HEK293 (cell line): ENCODE data around the gene SLC6A9.
A peak's percentile ranks its signal among the peaks of the same experiment; 100 is the strongest.

Source experiments
- GLIS1 ChIP-seq: fragments of 450-650 bp; formaldehyde crosslinking; IDR thresholded peaks from 2 replicates; pipeline ENCODE4 v1.5.1; 2016; ENCODE audit warnings: missing biosample characterization, missing genetic modification characterization
- IKZF3 ChIP-seq: fragments of 450-650 bp; IDR thresholded peaks from 2 replicates; pipeline ENCODE4 v1.5.0; 2018; ENCODE audit warnings: missing biosample characterization, mild to moderate bottlenecking, missing genetic modification characterization, moderate library complexity
- KLF1 ChIP-seq: fragments of 450-650 bp; formaldehyde crosslinking; IDR thresholded peaks from 2 replicates; pipeline ENCODE4 v1.5.1; 2016; ENCODE audit warnings: missing biosample characterization, missing genetic modification characterization
- KLF10 ChIP-seq: fragments of 450-650 bp; IDR thresholded peaks from 2 replicates; pipeline ENCODE4 v1.5.1; 2018; ENCODE audit warnings: missing biosample characterization, mild to moderate bottlenecking, missing genetic modification characterization
- OVOL3 ChIP-seq: fragments of 450-650 bp; formaldehyde crosslinking; IDR thresholded peaks from 2 replicates; pipeline ENCODE4 v1.5.1; 2016; ENCODE audit warnings: missing biosample characterization, missing genetic modification characterization
- PRDM4 ChIP-seq: fragments of 450-650 bp; formaldehyde crosslinking; IDR thresholded peaks from 2 replicates; pipeline ENCODE4 v1.5.1; 2017; ENCODE audit warnings: missing biosample characterization, missing genetic modification characterization
- PRDM6 ChIP-seq: fragments of 450-650 bp; formaldehyde crosslinking; IDR thresholded peaks from 2 replicates; pipeline ENCODE4 v1.5.1; 2017; ENCODE audit warnings: missing biosample characterization, missing genetic modification characterization
- TSHZ1 ChIP-seq: fragments of 450-650 bp; formaldehyde crosslinking; IDR thresholded peaks from 2 replicates; pipeline ENCODE4 v1.5.1; 2016; ENCODE audit warnings: missing biosample characterization, missing genetic modification characterization, borderline replicate concordance
- ZBTB11 ChIP-seq: fragments of 450-650 bp; formaldehyde crosslinking; conservative IDR thresholded peaks from 2 replicates; pipeline ENCODE4 v1.5.1; 2016; ENCODE audit warnings: low read depth, missing biosample characterization, missing genetic modification characterization
- ZFHX2 ChIP-seq: fragments of 450-650 bp; formaldehyde crosslinking; conservative IDR thresholded peaks from 2 replicates; pipeline ENCODE4 v1.5.1; 2016; ENCODE audit warnings: missing biosample characterization, missing genetic modification characterization
- ZNF10 ChIP-seq: fragments of 450-650 bp; formaldehyde crosslinking; IDR thresholded peaks from 2 replicates; pipeline ENCODE4 v1.5.1; 2017; ENCODE audit warnings: missing biosample characterization, missing genetic modification characterization
- ZNF114 ChIP-seq: fragments of 450-650 bp; formaldehyde crosslinking; IDR thresholded peaks from 2 replicates; pipeline ENCODE4 v1.5.0; 2017; ENCODE audit warnings: missing biosample characterization, missing genetic modification characterization
- ZNF174 ChIP-seq: fragments of 450-650 bp; formaldehyde crosslinking; IDR thresholded peaks from 2 replicates; pipeline ENCODE4 v1.5.0; 2017; ENCODE audit warnings: missing biosample characterization, mild to moderate bottlenecking, missing genetic modification characterization
- ZNF23 ChIP-seq: fragments of 450-650 bp; formaldehyde crosslinking; IDR thresholded peaks from 2 replicates; pipeline ENCODE4 v1.5.1; 2016; ENCODE audit warnings: missing biosample characterization, missing genetic modification characterization, borderline replicate concordance
- ZNF248 ChIP-seq: fragments of 450-650 bp; formaldehyde crosslinking; IDR thresholded peaks from 2 replicates; pipeline ENCODE4 v1.5.1; 2017; ENCODE audit warnings: missing biosample characterization, missing genetic modification characterization
- ZNF26 ChIP-seq: fragments of 450-650 bp; formaldehyde crosslinking; IDR thresholded peaks from 2 replicates; pipeline ENCODE4 v1.5.1; 2016; ENCODE audit warnings: missing biosample characterization, missing genetic modification characterization
- ZNF324 ChIP-seq: fragments of 450-650 bp; formaldehyde crosslinking; IDR thresholded peaks from 2 replicates; pipeline ENCODE4 v1.5.1; 2016; ENCODE audit warnings: missing biosample characterization, missing genetic modification characterization
- ZNF394 ChIP-seq: fragments of 450-650 bp; formaldehyde crosslinking; IDR thresholded peaks from 2 replicates; pipeline ENCODE4 v1.5.1; 2016; ENCODE audit warnings: missing biosample characterization, missing genetic modification characterization, mild to moderate bottlenecking, moderate library complexity, borderline replicate concordance
- ZNF398 ChIP-seq: fragments of 450-650 bp; formaldehyde crosslinking; IDR thresholded peaks from 2 replicates; pipeline ENCODE4 v1.5.1; 2017; ENCODE audit warnings: missing biosample characterization, missing genetic modification characterization
- ZNF544 ChIP-seq: fragments of 450-650 bp; formaldehyde crosslinking; IDR thresholded peaks from 2 replicates; pipeline ENCODE4 v1.5.0; 2017; ENCODE audit warnings: missing biosample characterization, missing genetic modification characterization
- ZNF610 ChIP-seq: fragments of 450-650 bp; formaldehyde crosslinking; IDR thresholded peaks from 2 replicates; pipeline ENCODE4 v1.5.1; 2016; ENCODE audit warnings: missing biosample characterization, missing genetic modification characterization, borderline replicate concordance
- ZNF645 ChIP-seq: fragments of 450-650 bp; formaldehyde crosslinking; IDR thresholded peaks from 2 replicates; pipeline ENCODE4; 2016; ENCODE audit warnings: missing biosample characterization, missing genetic modification characterization
- ZNF768 ChIP-seq: fragments of 450-650 bp; formaldehyde crosslinking; IDR thresholded peaks from 2 replicates; pipeline ENCODE4 v1.5.1; 2018; ENCODE audit warnings: missing biosample characterization, mild to moderate bottlenecking, missing genetic modification characterization

The SLC6A9 gene

GRCh38 chr1:43978551-43979260, 52.6 kb downstream of the SLC6A9 start, which contains the start of gene B4GALT2 (continued):
- TF ChIP-seq PRDM4 (tag by site-specific recombination) (0 out of 2 replicates have a peak, but pooled peaks have one; percentile 5), KLF10 (tag by site-specific recombination) (no peak; the same call in 1 of the 2 replicates), ZNF248 (tag by site-specific recombination) (no peak), ZNF10 (tag by site-specific recombination) (no peak), ZNF768 (tag by site-specific recombination) (no peak), TSHZ1 (tag by site-specific recombination) (no peak), ZNF114 (tag by site-specific recombination) (no peak), ZNF26 (tag by site-specific recombination) (no peak), ZNF610 (tag by site-specific recombination) (no peak), ZNF394 (tag by site-specific recombination) (no peak), ZNF544 (tag by site-specific recombination) (no peak), ZNF23 (no peak), PRDM6 (tag by site-specific recombination) (no peak), OVOL3 (no peak), ZNF174 (tag by site-specific recombination) (no peak), ZNF645 (no peak), ZNF398 (tag by site-specific recombination) (peak; percentile 16; the same call in 1 of the 2 replicates), ZFHX2 (tag by site-specific recombination) (peak; percentile 78), ZBTB11 (tag by site-specific recombination) (peak; percentile 81), IKZF3 (no peak), ZNF324 (tag by site-specific recombination) (no peak), GLIS1 (tag by site-specific recombination) (no peak), KLF1 (tag by site-specific recombination) (no peak)
